ENCODE results near the gene FAM107B. TPM values are rescaled to one million over a fixed set of nuclear protein-coding genes. Genes with fewer than 3 reads are reported as not detected.

FAM107B gene
- total and polyA plus RNA-seq, 2 of the 13 experiments (the other 11 are each of a cell fraction or from before 2014, with no cell fraction given) = 15.7 to 24.8 TPM

- TF ChIP-seq HOXA3 (CRISPR knock-in tag; IDR thresholded peaks at IDR 0.05) (peak; percentile 56; the same call in 1 of the 2 replicates), TBL1XR1 (IDR thresholded peaks at IDR 0.05; ENCODE audit: borderline replicate concordance, low read length, partially characterized antibody) (peak; percentile 98), ZNF691 (CRISPR knock-in tag; IDR thresholded peaks at IDR 0.05; ENCODE audit: borderline replicate concordance, low read depth) (peak; percentile 60; the same call in 1 of the 2 replicates), ZNF556 (CRISPR knock-in tag; IDR thresholded peaks at IDR 0.05; ENCODE audit: borderline replicate concordance) (no peak), ZNF430 (CRISPR knock-in tag; IDR thresholded peaks at IDR 0.05) (0 out of 2 replicates have a peak, but pooled peaks have one; percentile 44), NFAT5 (CRISPR knock-in tag; IDR thresholded peaks at IDR 0.05) (no peak), GFI1 (CRISPR knock-in tag; IDR thresholded peaks at IDR 0.05; ENCODE audit: borderline replicate concordance) (no peak), SNAI1 (CRISPR knock-in tag; IDR thresholded peaks at IDR 0.05; ENCODE audit: borderline replicate concordance) (0 out of 2 replicates have a peak, but pooled peaks have one; percentile 29), NR2F6 (IDR thresholded peaks at IDR 0.05) (peak; percentile 83), NR2F6 (CRISPR knock-in tag; IDR thresholded peaks at IDR 0.05) (peak; percentile 94), ELK4 (CRISPR knock-in tag; IDR thresholded peaks at IDR 0.05; ENCODE audit: borderline replicate concordance) (no peak), ZBTB25 (CRISPR knock-in tag; IDR thresholded peaks at IDR 0.05) (no peak), CEBPB (IDR thresholded peaks at IDR 0.05; ENCODE audit: borderline replicate concordance, low read depth, low read length) (no peak), ARID4A (CRISPR knock-in tag; IDR thresholded peaks at IDR 0.05; ENCODE audit: borderline replicate concordance) (peak; percentile 42; the same call in 1 of the 2 replicates), FOSL1 (CRISPR knock-in tag; IDR thresholded peaks at IDR 0.05; ENCODE audit: borderline replicate concordance) (no peak)
Observed at GRCh38 chr10:14532473-14533251, 242.0 kb downstream of the FAM107B start (continued).
